Neural progenitor cell (in vitro differentiated cells): ENCODE results near the gene POC1A. TPM values are rescaled to one million over a fixed set of nuclear protein-coding genes. Genes with fewer than 3 reads are reported as not detected.

ENCODE experiments used
- DNase-seq: peaks from one replicate; pipeline ENCODE4 v3.0.0-alpha.2; 2016; ENCODE audit warnings: low spot score
- H2AFZ ChIP-seq: fragments of 200-600 bp; sonication (generic); replicated peaks from 2 replicates; pipeline ENCODE4 v1.6.1; 2016; ENCODE audit warnings: antibody characterized with exemption
- H3F3A ChIP-seq: fragments of 200-600 bp; sonication (generic); 2 replicates; pipeline ENCODE4 v1.6.1; 2016; ENCODE audit warnings: antibody characterized with exemption, low read depth
- H3K27ac ChIP-seq: fragments of 200-600 bp; sonication (generic); 2 replicates; pipeline ENCODE4 v1.5.1; 2016; ENCODE audit warnings: mild to moderate bottlenecking
- H3K27me3 ChIP-seq: fragments of 200-600 bp; sonication (generic); 2 replicates; pipeline ENCODE4 v1.6.1; 2016; ENCODE audit warnings: mild to moderate bottlenecking, moderate library complexity
- H3K36me3 ChIP-seq: fragments of 200-600 bp; sonication (generic); 2 replicates; pipeline ENCODE4 v1.5.1; 2016
- H3K4me1 ChIP-seq: fragments of 200-600 bp; sonication (generic); 2 replicates; pipeline ENCODE4 v1.6.1; 2016; ENCODE audit warnings: mixed run types
- H3K4me2 ChIP-seq: fragments of 200-600 bp; sonication (generic); 2 replicates; pipeline ENCODE4 v1.6.1; 2016
- H3K4me3 ChIP-seq: fragments of 200-600 bp; sonication (generic); 2 replicates; pipeline ENCODE4 v1.5.1; 2016
- H3K79me2 ChIP-seq: fragments of 200-600 bp; sonication (generic); 2 replicates; pipeline ENCODE4 v1.6.1; 2016; ENCODE audit warnings: low read depth
- H3K9ac ChIP-seq: fragments of 200-600 bp; sonication (generic); 2 replicates; pipeline ENCODE4 v1.6.1; 2016
- H3K9me3 ChIP-seq: fragments of 200-600 bp; sonication (generic); 2 replicates; pipeline ENCODE4 v1.5.1; 2016; ENCODE audit warnings: low read depth
- H4K20me1 ChIP-seq: fragments of 200-600 bp; sonication (generic); 2 replicates; pipeline ENCODE4 v1.6.1; 2016; ENCODE audit warnings: low read depth
- H3K27ac Mint-ChIP-seq: 3 replicates; pipeline ENCODE4 v1.8.0; 2021; ENCODE audit warnings: mixed read lengths
- H3K27me3 Mint-ChIP-seq: 2 replicates; pipeline ENCODE4 v1.8.0; 2022; ENCODE audit warnings: low read depth, mild to moderate bottlenecking, inconsistent platforms, moderate library complexity, mixed read lengths; ENCODE audit not compliant: insufficient read depth
- H3K36me3 Mint-ChIP-seq: 3 replicates; pipeline ENCODE4 v1.8.0; 2021; ENCODE audit warnings: mixed read lengths
- H3K4me1 Mint-ChIP-seq: 3 replicates; pipeline ENCODE4 v1.8.0; 2021; ENCODE audit warnings: mixed read lengths
- H3K4me3 Mint-ChIP-seq: 3 replicates; pipeline ENCODE4 v1.8.0; 2021; ENCODE audit warnings: mild to moderate bottlenecking, moderate library complexity, mixed read lengths
- H3K9me3 Mint-ChIP-seq: 3 replicates; pipeline ENCODE4 v1.8.0; 2020; ENCODE audit warnings: mixed read lengths
- EZH2 ChIP-seq: fragments of 200-600 bp; sonication (generic); IDR thresholded peaks from 2 replicates; pipeline ENCODE4 v1.6.1; 2017; ENCODE audit warnings: antibody characterized with exemption, mild to moderate bottlenecking, moderate library complexity
- EZH2phosphoT487 ChIP-seq: fragments of 200-600 bp; sonication (generic); IDR thresholded peaks from 2 replicates; pipeline ENCODE4 v1.6.1; 2017; ENCODE audit warnings: antibody characterized with exemption
- total RNA-seq: library from RNA; depleted of rRNA; stranded (reverse); fragments of >200 nt; gene quantifications from 2 replicates; pipeline ENCODE4 v1.2.3, GENCODE V29; 2015; ENCODE audit warnings: low replicate concordance
- TF ChIP-seq, protein P1 (sequence below): fragments of 200-600 bp; sonication (generic); IDR thresholded peaks from 2 replicates; pipeline ENCODE4 v1.5.1; 2017; ENCODE audit warnings: antibody characterized with exemption, mild to moderate bottlenecking

POC1A gene
- total RNA-seq, 1 donor from 2014 or later, result 10.3 TPM

DNA sequence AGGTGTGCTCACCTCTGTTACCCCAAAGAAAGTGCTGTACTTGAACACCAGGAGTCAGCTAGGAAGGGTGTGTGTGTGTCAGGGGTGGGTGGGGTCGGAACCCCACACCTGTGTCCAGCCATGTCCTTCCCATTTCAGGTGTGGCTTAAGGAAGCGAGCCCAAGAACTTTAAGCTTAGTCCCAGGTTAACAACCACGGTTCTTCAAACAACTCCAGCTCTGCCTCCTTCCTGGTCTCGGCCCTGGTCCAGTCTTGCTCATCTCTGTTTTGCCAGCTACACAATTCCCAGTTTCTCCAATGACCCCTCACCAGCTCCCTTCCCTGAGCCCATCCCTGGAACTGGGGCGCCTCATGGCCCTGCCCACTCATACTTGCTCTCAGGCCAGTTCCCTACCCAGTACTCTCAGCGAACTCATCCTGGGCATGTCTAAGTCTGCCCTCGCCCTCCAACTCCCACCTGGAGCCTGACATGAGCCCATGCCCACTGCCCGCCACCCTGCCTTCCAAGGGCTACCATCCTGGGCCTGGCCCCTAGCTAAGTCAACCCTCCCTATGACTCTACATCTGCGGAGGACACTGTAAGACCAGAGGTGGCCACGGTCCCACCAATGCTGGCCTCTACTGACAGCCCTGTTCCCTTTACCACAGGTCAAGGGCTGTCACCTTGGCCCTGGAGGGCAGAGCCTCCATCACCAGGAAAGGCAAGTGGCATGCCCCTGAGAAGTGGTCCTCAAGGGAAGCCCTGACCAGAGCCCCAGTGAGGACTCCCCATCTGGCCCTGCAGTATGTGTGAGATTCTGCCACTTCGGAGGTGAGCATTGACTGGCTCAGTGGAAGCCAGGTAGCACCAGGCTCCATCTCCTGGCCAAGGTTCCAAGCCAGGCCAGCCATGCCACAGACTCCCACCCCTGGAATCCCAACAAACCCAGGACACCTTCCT, 9.2 kb downstream of the POC1A start:
- Mint-ChIP-seq H3K4me3 (peak overlapping the region; percentile 41), H3K27me3 (peaks cover 2% of the 10 kb centered on the region), H3K36me3 (peaks cover 11% of the 10 kb centered on the region), H3K27ac (no peak overlapping the region), H3K9me3 (no peaks in the 10 kb centered on the region), H3K4me1 (peaks cover 7% of the 10 kb centered on the region)
- H3K9ac ChIP-seq, result no peak overlapping the region
- peaks cover 3% of the 10 kb centered on the region for H3K4me1 ChIP-seq
- DNase-seq, result no peak
- no peak overlapping the region for H2AFZ ChIP-seq
- peaks cover 8% of the 10 kb centered on the region for H4K20me1 ChIP-seq
- H3K36me3 ChIP-seq, result no peaks in the 10 kb centered on the region
- no peaks in the 10 kb centered on the region for H3K27me3 ChIP-seq
- H3K27ac ChIP-seq, result no peak overlapping the region
- TF ChIP-seq EZH2phosphoT487 (no peak), EZH2 (no peak)
- TF ChIP-seq, protein P1, sequence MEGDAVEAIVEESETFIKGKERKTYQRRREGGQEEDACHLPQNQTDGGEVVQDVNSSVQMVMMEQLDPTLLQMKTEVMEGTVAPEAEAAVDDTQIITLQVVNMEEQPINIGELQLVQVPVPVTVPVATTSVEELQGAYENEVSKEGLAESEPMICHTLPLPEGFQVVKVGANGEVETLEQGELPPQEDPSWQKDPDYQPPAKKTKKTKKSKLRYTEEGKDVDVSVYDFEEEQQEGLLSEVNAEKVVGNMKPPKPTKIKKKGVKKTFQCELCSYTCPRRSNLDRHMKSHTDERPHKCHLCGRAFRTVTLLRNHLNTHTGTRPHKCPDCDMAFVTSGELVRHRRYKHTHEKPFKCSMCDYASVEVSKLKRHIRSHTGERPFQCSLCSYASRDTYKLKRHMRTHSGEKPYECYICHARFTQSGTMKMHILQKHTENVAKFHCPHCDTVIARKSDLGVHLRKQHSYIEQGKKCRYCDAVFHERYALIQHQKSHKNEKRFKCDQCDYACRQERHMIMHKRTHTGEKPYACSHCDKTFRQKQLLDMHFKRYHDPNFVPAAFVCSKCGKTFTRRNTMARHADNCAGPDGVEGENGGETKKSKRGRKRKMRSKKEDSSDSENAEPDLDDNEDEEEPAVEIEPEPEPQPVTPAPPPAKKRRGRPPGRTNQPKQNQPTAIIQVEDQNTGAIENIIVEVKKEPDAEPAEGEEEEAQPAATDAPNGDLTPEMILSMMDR, result no peak
- H3F3A ChIP-seq, result peaks cover 5% of the 10 kb centered on the region
- no peaks in the 10 kb centered on the region for H3K9me3 ChIP-seq
- no peak overlapping the region for H3K4me3 ChIP-seq
- H3K4me2 ChIP-seq, result no peak overlapping the region
- no peaks in the 10 kb centered on the region for H3K79me2 ChIP-seq

DNA sequence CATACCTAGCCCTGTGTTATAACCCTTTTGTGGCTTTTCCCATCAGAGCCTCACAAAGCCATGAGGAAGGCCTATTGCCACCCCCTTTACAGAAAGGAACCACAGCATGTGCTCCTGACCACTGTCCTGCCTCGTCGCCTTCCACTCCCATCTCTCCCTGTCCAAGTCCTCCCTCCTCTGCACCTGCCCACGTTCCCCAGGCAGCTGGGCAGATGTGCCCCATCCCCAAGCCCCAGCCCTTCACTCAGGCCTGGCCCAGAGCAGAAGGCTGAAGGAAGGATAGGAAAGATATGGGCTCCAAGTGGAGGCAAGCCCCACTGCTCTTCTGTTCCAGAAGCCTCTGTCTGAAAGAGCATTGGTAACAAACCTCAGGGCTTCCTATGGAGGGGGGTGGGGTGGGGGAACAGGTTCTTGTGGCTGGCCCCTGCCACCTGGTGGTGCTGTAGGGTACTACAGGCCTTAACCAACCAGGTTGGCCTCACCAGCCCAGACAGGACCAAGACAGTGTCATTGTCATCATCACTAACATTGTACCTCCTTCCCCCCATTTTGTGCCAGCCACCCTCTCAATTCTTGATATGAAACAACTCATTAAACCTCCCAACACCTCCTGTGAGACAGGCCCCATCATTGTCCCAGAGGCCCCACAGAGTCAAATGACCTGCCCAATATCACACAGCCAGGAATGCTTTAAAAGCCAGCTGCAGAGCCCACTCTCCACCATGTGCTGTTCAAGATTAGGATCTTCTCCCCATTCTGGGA, 10.0 kb downstream of the POC1A start:
- peak overlapping the region; percentile 41 for H3K4me3 Mint-ChIP-seq
- Histone ChIP-seq H3K4me3 (no peak overlapping the region), H3K36me3 (no peaks in the 10 kb centered on the region), H2AFZ (no peak overlapping the region), H3K9ac (no peak overlapping the region), H3K27ac (no peak overlapping the region), H3K79me2 (no peaks in the 10 kb centered on the region), H3K4me1 (peaks cover 3% of the 10 kb centered on the region), H3K9me3 (no peaks in the 10 kb centered on the region), H4K20me1 (peaks cover 8% of the 10 kb centered on the region), H3F3A (peaks cover 5% of the 10 kb centered on the region), H3K27me3 (no peaks in the 10 kb centered on the region), H3K4me2 (no peak overlapping the region)
- no peaks in the 10 kb centered on the region for H3K9me3 Mint-ChIP-seq
- H3K36me3 Mint-ChIP-seq, result peaks cover 7% of the 10 kb centered on the region
- H3K27me3 Mint-ChIP-seq, result peaks cover 2% of the 10 kb centered on the region
- H3K27ac Mint-ChIP-seq, result peak overlapping the region; percentile 65
- TF ChIP-seq EZH2, result no peak
- TF ChIP-seq, protein P1, result peak; percentile 88
- no peak for TF ChIP-seq EZH2phosphoT487
- H3K4me1 Mint-ChIP-seq, result peaks cover 7% of the 10 kb centered on the region
- DNase-seq, result peak; percentile 86

GRCh38 chr3:52143616-52144015, 10.6 kb downstream of the POC1A start:
- H3K27ac Mint-ChIP-seq, result no peak overlapping the region
- Histone ChIP-seq H3K79me2 (no peaks in the 10 kb centered on the region), H3K27me3 (no peaks in the 10 kb centered on the region), H3K36me3 (no peaks in the 10 kb centered on the region), H4K20me1 (peaks cover 8% of the 10 kb centered on the region), H2AFZ (no peak overlapping the region), H3K4me1 (peaks cover 3% of the 10 kb centered on the region), H3K4me2 (no peak overlapping the region), H3K9ac (no peak overlapping the region), H3F3A (peaks cover 5% of the 10 kb centered on the region), H3K4me3 (no peak overlapping the region), H3K9me3 (no peaks in the 10 kb centered on the region), H3K27ac (no peak overlapping the region)
- H3K36me3 Mint-ChIP-seq, result peaks cover 5% of the 10 kb centered on the region
- TF ChIP-seq EZH2 (no peak), EZH2phosphoT487 (no peak)
- TF ChIP-seq, protein P1, result no peak
- H3K9me3 Mint-ChIP-seq, result no peaks in the 10 kb centered on the region
- H3K27me3 Mint-ChIP-seq, result peaks cover 2% of the 10 kb centered on the region
- H3K4me1 Mint-ChIP-seq, result peaks cover 7% of the 10 kb centered on the region
- no peak overlapping the region for H3K4me3 Mint-ChIP-seq
- DNase-seq, result no peak
